Esophagus squamous epithelium (tissue), 4 donors: ENCODE results near the gene FAIM2.

Source experiments
- POLR2A ChIP-seq, 4 donors: fragments of 450-650 bp; IDR thresholded peaks; one replicate each; pipeline ENCODE4 v1.6.1; 2017; ENCODE audit warnings: antibody characterized with exemption in 4 of 4, mild to moderate bottlenecking in 4 of 4, moderate library complexity in 3 of 4
- TF ChIP-seq, protein P1 (sequence below), 6 experiments: fragments of 450-650 bp in 4 of 6; fragments of 200-600 bp in 2 of 6; sonication (generic) in 2 of 6; IDR thresholded peaks; one replicate each; pipeline ENCODE4 v1.5.1; 2016 to 2019; ENCODE audit warnings: antibody characterized with exemption in 6 of 6, mild to moderate bottlenecking in 4 of 6, moderate library complexity in 4 of 6

- TF ChIP-seq, protein P1, sequence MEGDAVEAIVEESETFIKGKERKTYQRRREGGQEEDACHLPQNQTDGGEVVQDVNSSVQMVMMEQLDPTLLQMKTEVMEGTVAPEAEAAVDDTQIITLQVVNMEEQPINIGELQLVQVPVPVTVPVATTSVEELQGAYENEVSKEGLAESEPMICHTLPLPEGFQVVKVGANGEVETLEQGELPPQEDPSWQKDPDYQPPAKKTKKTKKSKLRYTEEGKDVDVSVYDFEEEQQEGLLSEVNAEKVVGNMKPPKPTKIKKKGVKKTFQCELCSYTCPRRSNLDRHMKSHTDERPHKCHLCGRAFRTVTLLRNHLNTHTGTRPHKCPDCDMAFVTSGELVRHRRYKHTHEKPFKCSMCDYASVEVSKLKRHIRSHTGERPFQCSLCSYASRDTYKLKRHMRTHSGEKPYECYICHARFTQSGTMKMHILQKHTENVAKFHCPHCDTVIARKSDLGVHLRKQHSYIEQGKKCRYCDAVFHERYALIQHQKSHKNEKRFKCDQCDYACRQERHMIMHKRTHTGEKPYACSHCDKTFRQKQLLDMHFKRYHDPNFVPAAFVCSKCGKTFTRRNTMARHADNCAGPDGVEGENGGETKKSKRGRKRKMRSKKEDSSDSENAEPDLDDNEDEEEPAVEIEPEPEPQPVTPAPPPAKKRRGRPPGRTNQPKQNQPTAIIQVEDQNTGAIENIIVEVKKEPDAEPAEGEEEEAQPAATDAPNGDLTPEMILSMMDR (IDR thresholded peaks at IDR 0.05) = no peak
- peak in 3 of 4 donors; percentile 58 to 79 (median 70) for TF ChIP-seq POLR2A (IDR thresholded peaks at IDR 0.05)
Measured at GRCh38 chr12:49842519-49843352, 61.0 kb downstream of the FAIM2 start, which contains the start of gene BCDIN3D.
